GM03348 (cell line): ENCODE results near the gene TMEM35B.
"Not testable (repeated sequence)": the region's sequence is repeated elsewhere in the genome, so short reads cannot be mapped to it uniquely, and the experiment has no call there.

Experiments used
- DNase-seq: peaks from one replicate; pipeline ENCODE4 v3.0.0; 2012; ENCODE audit warnings: low spot score

TMEM35B gene

DNA sequence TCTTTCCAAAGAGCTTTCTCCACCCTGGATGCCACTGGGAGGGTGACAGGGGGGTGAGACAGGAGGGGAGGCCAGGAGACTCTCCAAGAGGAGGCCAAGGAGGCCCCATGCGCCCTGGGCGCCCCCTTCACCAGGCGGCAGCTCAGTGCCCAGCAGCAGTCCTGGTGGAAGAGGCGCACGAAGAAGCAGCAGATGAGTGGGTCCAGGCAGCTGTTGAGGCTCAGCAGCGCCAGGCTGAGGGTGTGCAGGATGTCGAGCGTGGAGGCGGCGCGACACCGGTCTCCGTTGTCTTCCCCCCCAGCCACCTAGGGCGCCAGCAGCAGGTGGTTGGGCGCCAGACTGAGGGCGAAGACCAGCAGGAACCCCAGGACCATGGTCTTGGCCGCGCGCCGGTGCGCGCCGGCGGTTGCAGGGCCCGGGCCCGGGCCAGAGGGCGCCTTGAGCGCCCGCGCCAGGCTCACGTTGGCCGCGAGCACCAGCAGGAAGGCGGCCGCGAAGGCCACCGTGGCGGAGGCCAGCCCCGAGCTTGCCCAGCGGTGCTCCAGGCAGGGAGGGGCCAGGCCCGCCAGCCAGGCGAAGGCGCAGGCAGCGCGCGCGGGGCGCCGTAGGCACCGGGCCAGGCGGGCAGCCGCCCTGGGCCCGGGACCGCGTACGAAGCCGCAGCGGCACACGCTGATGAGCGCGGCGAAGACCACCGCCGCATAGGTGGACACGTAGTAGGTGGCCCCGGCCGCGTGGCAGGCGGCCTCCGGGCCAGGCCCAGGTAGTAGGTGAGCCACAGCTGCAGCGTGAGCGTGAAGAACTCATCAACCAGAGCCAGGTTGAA is 8.6 kb downstream of the TMEM35B start:
- DNase-seq: no peak

DNA sequence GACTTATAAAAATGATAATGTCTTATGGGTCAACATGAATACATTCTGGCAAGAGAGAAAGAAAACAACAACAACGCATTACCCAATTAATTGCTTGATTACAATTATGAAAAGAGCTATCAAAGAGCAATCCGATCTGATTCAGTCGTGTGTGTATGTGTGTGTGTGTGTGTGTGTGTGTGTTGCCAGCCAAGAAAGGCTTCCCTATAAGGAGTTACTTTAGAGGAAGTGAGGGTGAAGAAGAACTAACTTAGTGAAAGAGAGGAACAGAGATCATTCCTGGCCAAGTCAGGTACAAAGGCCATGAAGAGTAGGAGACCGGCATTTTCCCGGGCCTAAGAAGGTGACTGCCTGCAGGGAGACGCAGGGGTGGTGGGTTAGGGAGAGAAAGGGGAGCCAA is 9.4 kb downstream of the TMEM35B start:
- DNase-seq: no peak

DNA sequence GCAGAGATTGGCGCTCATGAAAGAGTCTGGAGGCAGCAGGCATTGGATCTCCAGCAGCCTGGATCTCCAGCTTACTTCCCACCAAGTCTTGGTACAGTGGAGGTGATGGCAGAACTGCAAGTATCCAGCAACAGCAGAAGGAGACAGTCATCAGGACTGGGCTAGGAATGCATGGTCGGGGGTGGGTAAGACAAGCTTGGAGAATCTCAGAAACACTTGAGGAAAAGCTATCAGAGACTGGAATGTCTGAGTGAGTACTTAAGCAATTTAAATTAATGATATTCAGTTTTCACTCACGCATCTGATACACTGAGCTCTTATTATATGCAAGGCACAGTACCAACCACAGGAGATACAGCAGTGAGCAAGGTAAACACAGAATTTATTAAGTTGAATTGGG is 9.8 kb downstream of the TMEM35B start:
- no peak for DNase-seq

DNA sequence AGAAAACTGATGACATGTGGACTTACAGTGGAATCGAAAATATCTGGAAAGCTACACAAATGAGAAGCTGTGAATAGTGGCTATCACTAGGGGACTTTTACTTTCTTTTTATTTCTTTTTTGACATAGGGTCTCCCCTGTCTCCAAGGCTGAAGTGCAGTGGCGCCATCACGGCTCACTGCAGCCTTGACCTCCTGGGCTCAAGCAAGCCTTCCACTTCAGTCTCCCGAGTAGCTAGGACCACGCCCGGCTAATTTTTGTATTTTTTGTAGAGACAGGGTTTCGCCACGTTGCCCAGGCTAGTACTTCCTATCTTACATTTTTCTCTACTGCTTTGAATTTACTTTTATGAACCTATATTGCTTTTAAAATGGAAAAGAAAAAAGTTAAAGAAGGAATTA is 10.5 kb downstream of the TMEM35B start:
- no peak for DNase-seq

DNA sequence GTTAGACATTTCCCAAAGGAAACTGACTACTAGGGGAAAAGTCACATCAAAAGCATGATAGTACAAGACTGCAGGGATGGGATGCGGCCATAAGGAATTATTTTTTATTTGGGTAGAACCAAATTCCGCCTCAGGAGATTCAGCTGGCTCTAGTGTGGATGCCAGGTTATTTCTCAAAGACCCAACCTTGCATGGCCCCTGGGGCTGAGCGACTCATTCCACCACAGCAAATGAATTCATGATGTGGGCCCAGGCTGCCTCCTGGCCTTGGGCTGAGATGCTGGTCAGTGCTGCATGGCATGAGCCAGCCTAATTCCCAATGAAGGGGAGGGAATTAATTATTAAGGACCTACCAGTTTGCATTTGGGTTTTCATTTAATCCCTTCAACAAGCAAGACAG is 11.8 kb downstream of the TMEM35B start:
- no peak for DNase-seq

DNA sequence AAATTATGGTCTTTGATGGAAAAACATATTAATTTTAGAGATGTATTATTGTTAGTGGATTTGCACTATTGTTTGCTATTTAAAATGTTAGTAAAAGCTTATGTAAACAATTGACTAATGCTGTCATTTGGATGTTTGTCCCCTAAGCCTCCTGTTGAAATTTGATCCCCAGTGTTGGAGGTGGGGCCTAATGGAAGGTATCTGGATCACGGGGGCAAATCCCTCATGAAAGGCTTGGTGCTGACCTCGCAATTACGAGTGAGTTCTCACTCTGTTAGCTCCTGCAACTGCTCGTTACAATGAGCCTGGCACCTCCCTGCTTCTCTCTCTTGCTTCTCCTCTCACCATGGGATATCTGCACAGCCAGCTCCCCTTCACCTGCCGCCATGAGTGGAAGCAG is 14.3 kb downstream of the TMEM35B start:
- DNase-seq: no peak

DNA sequence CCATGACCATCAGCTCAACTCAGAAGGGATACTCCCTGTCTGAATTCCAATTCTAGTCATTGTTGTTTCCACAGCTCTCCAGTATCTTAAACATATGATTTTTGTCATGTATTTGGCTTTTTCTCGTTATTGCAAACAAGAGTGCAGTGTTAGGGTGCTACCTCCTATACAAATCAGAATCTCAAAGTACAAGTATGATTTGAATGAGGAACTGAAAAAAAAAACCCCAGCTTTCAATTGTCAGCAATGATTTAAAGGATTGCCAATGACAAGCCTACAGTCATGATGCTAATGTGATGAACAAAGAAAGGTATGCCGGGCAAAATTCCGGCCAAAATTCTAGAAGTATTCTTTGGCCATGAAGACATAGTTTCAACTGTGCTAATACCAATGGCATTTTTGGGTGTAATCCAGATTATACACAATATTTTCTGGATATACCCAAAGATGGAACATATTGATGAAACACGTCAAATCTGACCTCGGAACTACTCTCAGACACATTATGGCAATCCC is 14.9 kb downstream of the TMEM35B start:
- no peak for DNase-seq

DNA sequence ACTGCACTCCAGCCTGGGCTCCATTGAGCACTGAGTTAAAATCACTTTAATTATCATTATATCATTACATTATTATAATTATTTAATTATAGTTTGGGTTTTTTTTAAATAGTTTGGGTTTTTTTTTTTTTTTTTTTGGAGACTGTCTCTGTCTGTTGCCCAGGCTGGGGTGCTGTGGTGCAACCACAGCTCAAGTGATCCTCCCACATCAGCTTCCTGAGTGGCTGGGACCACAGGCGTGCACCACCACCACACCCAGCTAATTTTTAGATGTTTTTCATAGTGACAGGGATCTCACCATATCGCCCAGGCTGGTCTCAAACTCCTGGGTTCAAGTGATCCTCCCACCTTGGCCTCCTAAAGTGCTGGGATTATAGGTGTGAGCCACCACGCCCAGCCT is 16.9 kb downstream of the TMEM35B start:
- DNase-seq: not testable (repeated sequence)

DNA sequence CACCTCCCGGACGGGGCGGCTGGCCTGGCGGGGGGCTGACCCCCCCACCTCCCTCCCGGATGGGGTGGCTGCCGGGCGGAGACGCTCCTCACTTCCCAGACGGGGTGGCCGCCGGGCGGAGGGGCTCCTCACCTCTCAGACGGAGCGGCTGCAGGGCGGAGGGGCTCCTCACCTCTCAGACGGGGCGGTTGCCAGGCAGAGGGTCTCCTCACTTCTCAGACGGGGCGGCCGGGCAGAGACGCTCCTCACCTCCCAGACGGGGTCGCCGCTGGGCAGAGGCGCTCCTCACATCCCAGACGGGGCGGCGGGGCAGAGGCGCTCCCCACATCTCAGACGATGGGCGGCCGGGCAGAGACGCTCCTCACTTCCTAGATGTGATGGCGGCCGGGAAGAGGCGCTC is 17.5 kb downstream of the TMEM35B start:
- DNase-seq: not testable (repeated sequence)

DNA sequence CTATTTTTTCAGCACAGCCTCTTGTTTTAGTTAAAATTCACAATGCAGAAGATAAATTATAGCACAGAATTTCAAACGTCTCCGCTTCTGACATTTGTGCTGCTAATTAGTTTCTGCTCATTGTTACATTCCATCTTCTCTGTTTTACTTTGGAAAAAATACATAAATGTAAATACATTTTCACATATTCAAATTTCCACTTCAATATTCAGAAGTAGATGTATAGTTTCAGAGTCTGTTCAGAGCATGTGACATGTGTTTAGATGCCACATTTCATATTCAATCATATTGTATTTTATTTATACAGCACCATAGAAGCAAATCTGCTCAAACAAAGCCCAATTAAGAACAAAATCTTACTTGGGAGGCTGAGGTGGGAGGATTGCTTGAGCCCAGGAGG is 19.6 kb downstream of the TMEM35B start:
- no peak for DNase-seq

DNA sequence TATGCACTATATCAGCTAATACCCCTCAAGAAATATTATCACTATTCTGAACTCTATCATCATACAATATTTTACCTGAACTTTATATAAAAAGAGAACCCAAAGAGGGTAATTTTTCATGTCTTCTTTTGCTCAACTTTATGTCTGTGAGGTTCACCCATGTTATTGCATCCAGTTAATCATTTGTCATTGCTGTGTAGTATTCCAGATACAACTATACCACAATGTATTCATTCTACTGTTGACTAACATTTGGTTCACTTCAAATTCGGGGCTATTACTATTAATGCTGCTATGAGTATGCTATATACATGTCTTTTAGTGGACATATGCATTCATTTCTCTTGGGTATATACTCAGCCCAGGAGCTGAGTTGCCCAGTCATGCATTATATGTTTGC is 34.7 kb downstream of the TMEM35B start:
- no peak for DNase-seq

DNA sequence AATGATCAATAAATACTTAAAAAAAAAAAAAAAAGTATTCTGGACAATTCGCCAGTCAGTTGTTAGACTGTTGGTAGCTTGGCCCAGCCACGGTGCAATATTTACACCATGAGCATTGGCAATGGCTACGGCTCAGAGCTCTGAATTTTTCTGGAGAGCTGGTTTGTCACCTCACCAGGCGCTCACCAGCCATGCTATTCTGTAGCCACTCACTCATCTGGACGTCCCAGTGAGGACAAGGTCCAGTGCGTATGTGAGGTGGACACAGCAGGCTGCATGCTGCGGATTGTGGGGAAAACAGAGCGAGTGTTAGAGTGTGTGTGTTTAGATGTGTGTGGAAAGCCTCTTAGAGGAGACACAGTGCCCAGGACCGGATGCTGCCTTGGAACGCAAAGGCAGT is 36.4 kb downstream of the TMEM35B start:
- DNase-seq: not testable (repeated sequence)

DNA sequence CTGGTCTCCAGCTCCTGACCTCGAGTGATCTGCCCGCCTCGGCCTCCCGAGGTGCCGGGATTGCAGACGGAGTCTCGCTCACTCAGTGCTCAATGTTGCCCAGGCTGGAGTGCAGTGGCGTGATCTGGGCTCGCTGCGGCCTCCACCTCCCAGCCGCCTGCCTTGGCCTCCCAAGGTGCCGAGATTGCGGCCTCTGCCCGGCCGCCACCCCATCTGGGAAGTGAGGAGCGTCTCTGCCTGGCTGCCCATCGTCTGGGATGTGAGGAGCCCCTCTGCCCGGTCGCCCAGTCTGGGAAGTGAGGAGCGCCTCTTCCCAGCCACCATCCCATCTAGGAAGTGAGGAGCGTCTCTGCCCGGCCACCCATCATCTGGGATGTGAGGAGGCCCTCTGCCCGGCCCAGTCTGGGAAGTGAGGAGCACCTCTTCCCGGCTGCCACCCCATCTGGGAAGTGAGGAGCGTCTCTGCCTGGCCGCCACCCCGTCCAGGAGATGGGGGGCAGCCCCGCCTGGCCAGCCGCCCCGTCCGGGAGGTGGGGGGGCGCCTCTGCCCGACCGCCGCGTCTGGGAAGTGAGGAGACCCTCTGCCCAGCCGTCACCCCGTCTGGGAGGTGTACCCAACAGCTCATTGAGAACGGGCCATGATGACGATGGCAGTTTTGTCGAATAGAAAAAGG is 37.4 kb downstream of the TMEM35B start:
- DNase-seq: not testable (repeated sequence)

DNA sequence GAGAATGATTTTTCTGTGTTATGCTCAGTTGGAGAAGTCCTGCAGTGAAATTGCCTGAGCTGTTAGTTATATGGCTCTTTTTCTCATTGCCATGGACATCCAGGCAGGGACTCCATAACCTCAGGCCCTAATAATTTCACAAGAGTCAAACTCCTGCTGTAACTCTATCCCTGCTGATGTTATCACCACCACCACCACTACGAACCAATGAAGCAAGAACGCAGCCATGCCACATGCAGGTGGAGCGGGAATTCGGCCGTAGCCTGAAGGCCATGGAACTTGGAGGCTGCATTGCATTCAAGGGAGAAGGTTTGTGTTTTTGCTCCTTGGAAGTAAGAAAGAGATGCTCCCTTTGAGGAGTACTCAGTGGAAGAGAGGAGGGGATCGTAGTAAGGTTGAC is 38.9 kb downstream of the TMEM35B start:
- DNase-seq: no peak

DNA sequence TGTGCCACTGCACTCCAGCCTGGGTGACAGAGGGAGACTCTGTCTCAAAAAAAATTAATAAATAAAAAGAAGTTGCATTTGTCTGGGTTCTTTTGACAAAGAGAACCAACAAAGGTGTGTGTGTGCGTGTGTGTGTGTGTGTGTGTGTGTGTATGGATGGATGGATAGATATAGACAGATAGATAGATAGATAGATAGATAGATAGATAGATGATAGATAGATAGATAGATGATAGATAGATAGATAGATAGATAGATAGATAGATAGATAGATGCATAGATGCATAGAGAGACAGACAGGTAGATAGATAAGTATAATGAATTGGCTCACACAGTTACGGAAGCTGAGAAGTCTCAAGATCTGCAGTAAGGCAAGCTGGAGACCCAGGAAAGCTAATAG is 43.3 kb downstream of the TMEM35B start:
- not testable (repeated sequence) for DNase-seq
